H1 (cell line): ENCODE measurements around the gene MELTF. TPM values are rescaled to one million over a fixed set of nuclear protein-coding genes. Genes with fewer than 3 reads are reported as not detected.

Experiments
- CTCF ChIA-PET: fragments of 300-600 bp; sonication (Branson Sonifier 250); formaldehyde crosslinking; loops from one replicate; lab custom pipeline; 2021; ENCODE audit not compliant: partially characterized antibody; lab: Charles Lee
- POLR2A ChIA-PET: fragments of 300-600 bp; sonication (Branson Sonifier 250); formaldehyde crosslinking; loops from one replicate; lab custom pipeline; 2021; ENCODE audit warnings: inconsistent platforms; ENCODE audit not compliant: partially characterized antibody; lab: Charles Lee
- DNase-seq, 2 experiments: peaks; one replicate each; pipeline versions ENCODE4 v3.0.0 to v3.0.0-alpha.2; 2010 to 2022; ENCODE audit warnings: low spot score in 2 of 2, low read depth in 1 of 2, mixed read lengths in 1 of 2
- FAIRE-seq: peaks from 2 replicates; lab custom pipeline; 2011; peaks lifted over from hg19 to GRCh38; lab: Jason Lieb, UNC
- H2AFZ ChIP-seq: 2 replicates; pipeline ENCODE4 v1.8.1; 2012; ENCODE audit warnings: low read length, inconsistent platforms
- H2AK5ac ChIP-seq: 2 replicates; pipeline ENCODE4 v1.6.1; 2013; ENCODE audit warnings: low read depth, low read length
- H2BK120ac ChIP-seq: replicated peaks from 2 replicates; pipeline ENCODE3; 2013; ENCODE audit warnings: low read depth, low read length, inconsistent platforms
- H2BK12ac ChIP-seq: 2 replicates; pipeline ENCODE4 v1.6.1; 2013; ENCODE audit warnings: low read depth, low read length
- H2BK15ac ChIP-seq: 2 replicates; pipeline ENCODE4 v1.6.1; 2013; ENCODE audit warnings: low read length
- H2BK20ac ChIP-seq: 2 replicates; pipeline ENCODE4 v1.6.1; 2013; ENCODE audit warnings: low read length
- H2BK5ac ChIP-seq: 2 replicates; pipeline ENCODE4 v1.6.1; 2013; ENCODE audit warnings: low read depth, low read length
- H3K14ac ChIP-seq: 2 replicates; pipeline ENCODE4 v1.6.1; 2013; ENCODE audit warnings: inconsistent platforms; ENCODE audit not compliant: insufficient read length
- H3K18ac ChIP-seq: 2 replicates; pipeline ENCODE4 v1.6.1; 2013; ENCODE audit warnings: low read length; ENCODE audit errors: extremely low read depth
- H3K23ac ChIP-seq: 2 replicates; pipeline ENCODE4 v1.6.1; 2013; ENCODE audit warnings: inconsistent platforms; ENCODE audit not compliant: insufficient read length
- H3K23me2 ChIP-seq: 2 replicates; pipeline ENCODE4 v1.6.1; 2013; ENCODE audit warnings: low read depth, low read length
- H3K27ac ChIP-seq: 2 replicates; pipeline ENCODE4 v1.6.1; 2011; ENCODE audit warnings: low read depth, low read length, inconsistent platforms
- H3K27me3 ChIP-seq, 4 experiments: replicated peaks in 1 of 4; 1 replicate in 1 of 4; 2 replicates in 3 of 4; pipeline versions ENCODE4 v1.6.1 to v1.8.1; 2011 to 2013; ENCODE audit warnings: low read length in 3 of 4, mild to moderate bottlenecking in 3 of 4, inconsistent platforms in 2 of 4, mixed read lengths in 2 of 4, moderate library complexity in 1 of 4; ENCODE audit not compliant: control insufficient read depth in 3 of 4, insufficient read depth in 3 of 4; ENCODE audit errors: extremely low read depth in 1 of 4
- H3K36me3 ChIP-seq, 4 experiments: 2 replicates each; pipeline versions ENCODE4 v1.6.1 to v1.8.1; 2011 to 2013; ENCODE audit warnings: mild to moderate bottlenecking in 4 of 4, low read length in 3 of 4, moderate library complexity in 2 of 4, control low read depth in 1 of 4, inconsistent platforms in 1 of 4; ENCODE audit not compliant: insufficient read depth in 4 of 4, control insufficient read depth in 2 of 4
- H3K4ac ChIP-seq: replicated peaks from 2 replicates; pipeline ENCODE3; 2013; ENCODE audit warnings: low read length, low read depth, mixed read lengths, inconsistent platforms; ENCODE audit not compliant: insufficient read length
- H3K4me1 ChIP-seq, 4 experiments: replicated peaks in 1 of 4; 1 replicate in 1 of 4; 2 replicates in 3 of 4; pipeline versions ENCODE4 v1.6.1 to v1.8.1; 2011 to 2013; ENCODE audit warnings: low read length in 3 of 4, inconsistent platforms in 2 of 4, mixed read lengths in 1 of 4; ENCODE audit not compliant: insufficient read depth in 4 of 4, control insufficient read depth in 3 of 4
- H3K4me2 ChIP-seq, 2 experiments: 2 replicates each; pipeline versions ENCODE4 v1.6.1 to v1.8.1; 2011 to 2013; ENCODE audit warnings: low read depth in 2 of 2, low read length in 2 of 2, control low read depth in 1 of 2, inconsistent platforms in 1 of 2, mild to moderate bottlenecking in 1 of 2; ENCODE audit not compliant: insufficient read depth in 1 of 2
- H3K4me3 ChIP-seq, 4 experiments: fragments of 200-600, 300-600 bp in 1 of 4; sonication (generic), shearing (Covaris generic), sonication (Bioruptor Twin) in 1 of 4; 2 replicates each; pipeline versions ENCODE4 v1.5.1 to v1.8.1; 2011 to 2016; ENCODE audit warnings: low read length in 4 of 4, low read depth in 3 of 4, control low read depth in 2 of 4, inconsistent platforms in 2 of 4, mild to moderate bottlenecking in 2 of 4, mixed read lengths in 1 of 4, moderate library complexity in 1 of 4; ENCODE audit not compliant: insufficient read depth in 2 of 4; ENCODE audit errors: extremely low read depth in 1 of 4
- H3K56ac ChIP-seq: replicated peaks from 2 replicates; pipeline ENCODE3; 2013; ENCODE audit warnings: low read depth, mild to moderate bottlenecking, mixed read lengths, low read length, inconsistent platforms; ENCODE audit not compliant: insufficient read length
- H3K79me1 ChIP-seq: 2 replicates; pipeline ENCODE4 v1.6.1; 2013; ENCODE audit warnings: low read depth, low read length, control low read depth
- H3K79me2 ChIP-seq, 2 experiments: 2 replicates each; pipeline versions ENCODE4 v1.6.1 to v1.8.1; 2012 to 2013; ENCODE audit warnings: low read length in 2 of 2, mild to moderate bottlenecking in 2 of 2, inconsistent platforms in 1 of 2; ENCODE audit not compliant: insufficient read depth in 2 of 2, control insufficient read depth in 1 of 2
- H3K9ac ChIP-seq, 4 experiments: replicated peaks in 1 of 4; 1 replicate in 1 of 4; 2 replicates in 3 of 4; pipeline versions ENCODE4 v1.6.1 to v1.8.1; 2011 to 2013; ENCODE audit warnings: low read depth in 3 of 4, low read length in 3 of 4, control low read depth in 2 of 4, mild to moderate bottlenecking in 2 of 4, moderate library complexity in 2 of 4, inconsistent platforms in 1 of 4; ENCODE audit errors: extremely low read depth in 1 of 4
- H3K9me3 ChIP-seq, 2 experiments: 2 replicates each; pipeline versions ENCODE4 v1.6.1 to v1.8.1; 2012 to 2013; ENCODE audit warnings: mild to moderate bottlenecking in 2 of 2, moderate library complexity in 2 of 2, control low read depth in 1 of 2, inconsistent platforms in 1 of 2, low read depth in 1 of 2, low read length in 1 of 2, mixed read lengths in 1 of 2; ENCODE audit not compliant: insufficient read depth in 2 of 2
- H4K20me1 ChIP-seq, 2 experiments: replicated peaks in 1 of 2; 2 replicates each; pipeline versions ENCODE3 to v1.8.1; 2011 to 2013; ENCODE audit warnings: inconsistent platforms in 2 of 2, low read length in 2 of 2, mild to moderate bottlenecking in 1 of 2; ENCODE audit not compliant: insufficient read depth in 2 of 2, control insufficient read depth in 1 of 2
- H4K5ac ChIP-seq: 2 replicates; pipeline ENCODE4 v1.6.1; 2013; ENCODE audit warnings: low read length, low read depth, mixed read lengths, inconsistent platforms; ENCODE audit not compliant: insufficient read length
- H4K8ac ChIP-seq: 2 replicates; pipeline ENCODE4 v1.8.0; 2013; ENCODE audit warnings: mild to moderate bottlenecking, moderate library complexity, low read length, inconsistent platforms; ENCODE audit not compliant: insufficient read depth; ENCODE audit errors: extremely low read depth
- H4K91ac ChIP-seq: replicated peaks from 2 replicates; pipeline ENCODE3; 2013; ENCODE audit warnings: low read length, mixed read lengths, inconsistent platforms; ENCODE audit not compliant: insufficient read length
- CHD2 ChIP-seq: IDR thresholded peaks from 2 replicates; pipeline ENCODE4 v1.6.1; 2012; ENCODE audit warnings: low read length, improper control_type of control experiment
- GTF2F1 ChIP-seq: IDR thresholded peaks from 2 replicates; pipeline ENCODE4 v1.6.1; 2012; ENCODE audit warnings: low read depth, low read length, improper control_type of control experiment, borderline replicate concordance
- KDM1A ChIP-seq: fragments of 200-600, 300-600 bp; sonication (generic); IDR thresholded peaks from 2 replicates; pipeline ENCODE4 v1.7.1; 2016; ENCODE audit warnings: mild to moderate bottlenecking, low read length, borderline replicate concordance
- TEAD4 ChIP-seq: IDR thresholded peaks from 2 replicates; pipeline ENCODE4 v1.6.1; 2012; ENCODE audit warnings: low read depth, low read length, inconsistent platforms, mixed read lengths
- WGBS, 2 experiments: shearing (Covaris generic) in 1 of 2; methylation state at CpG; one replicate each; pipeline versions ENCODE4 v1.1.6 to v1.1.7; 2013 to 2015; ENCODE audit warnings: low lambda C conversion rate in 2 of 2, mixed read lengths in 2 of 2, inconsistent platforms in 1 of 2, low coverage in 1 of 2, missing lambda C conversion rate in 1 of 2; ENCODE audit not compliant: insufficient replicate concordance in 2 of 2, insufficient coverage in 1 of 2, insufficient read length in 1 of 2; ENCODE audit errors: extremely low coverage in 1 of 2, missing lambda C conversion rate in 1 of 2; 5-methylcytosine and 5-hydroxymethylcytosine counted together
- polyA plus RNA-seq, 7 experiments: library from polyadenylated mRNA; depleted of rRNA in 3 of 7; stranded (reverse) in 5 of 7; unstranded in 2 of 7; fragments of >200 nt in 5 of 7; fragments of 200-250 nt in 2 of 7; gene quantifications; 1 replicate in 5 of 7; 2 replicates in 1 of 7; 4 replicates in 1 of 7; pipeline versions ENCODE4 v1.2.1 to v1.2.3, GENCODE V29; 2011 to 2013; ENCODE audit warnings: missing spikeins in 2 of 7, mixed read lengths in 2 of 7
- total RNA-seq: library from RNA; stranded (reverse); fragmentation: NEBNext Ultra II Directional; extraction: Animal tissue kit (Norgen Biotek cat#: 25700); gene quantifications from 2 replicates; pipeline ENCODE4 v1.2.1, GENCODE V29; 2021

The MELTF gene
- total and polyA plus RNA-seq, 2 of the 8 experiments (the other 6 are each of a cell fraction or from before 2014, with no cell fraction given), result 1.7 to 3.5 TPM

GRCh38 chr3:196954832-196955231, 74.8 kb downstream of the MELTF start:
- Histone ChIP-seq H3K23ac (no peak overlapping the region), H4K8ac (no peak overlapping the region)
- WGBS, 2 experiments, result 87% methylated on average over 7 of the region's 7 CpGs; no CpG with 5 or more reads in 1 of the 2 experiments

More at GRCh38 chr3:196954832-196955231, 74.8 kb downstream of the MELTF start:
- Histone ChIP-seq H2BK120ac (no peak overlapping the region), H3K23me2 (no peaks in the 10 kb centered on the region), H3K4me1 (no peaks in the 10 kb centered on the region), H3K27me3 (no peaks in the 10 kb centered on the region), H2AFZ (no peak overlapping the region), H4K20me1 (no peaks in the 10 kb centered on the region), H3K4ac (no peak overlapping the region), H2BK20ac (no peak overlapping the region), H3K9me3 (no peaks in the 10 kb centered on the region), H3K27ac (no peak overlapping the region), H4K5ac (no peak overlapping the region), H3K79me1 (no peaks in the 10 kb centered on the region), H3K18ac (no peak overlapping the region), H2BK15ac (no peak overlapping the region), H2AK5ac (no peak overlapping the region), H3K4me2 (no peak overlapping the region), H2BK12ac (no peak overlapping the region), H3K14ac (no peak overlapping the region), H4K91ac (no peak overlapping the region), H3K79me2 (no peaks in the 10 kb centered on the region), H2BK5ac (no peak overlapping the region), H3K9ac (no peak overlapping the region), H3K4me3 (no peak overlapping the region), H3K36me3 (no peaks in the 10 kb centered on the region), H3K56ac (no peak overlapping the region)
- FAIRE-seq (no peak), DNase-seq (no peak)
- CTCF ChIA-PET, result interaction anchor here (0.7 to 1.1 kb wide), 4 partner anchors 9 to 364 kb away, joined by 3 to 4 read pairs (median 3); no protein-coding TSS in a partner anchor
- POLR2A ChIA-PET, result interaction anchor here (1.2 kb wide), 1 partner anchor 12 kb away, joined by 6 read pairs; the partner anchor contains the start of gene NCBP2
- no peak for TF ChIP-seq TEAD4
- TF ChIP-seq GTF2F1, result no peak
- TF ChIP-seq KDM1A, result 0 out of 2 replicates have a peak, but pooled peaks have one; percentile 21
- TF ChIP-seq CHD2, result no peak
